NCI-H2227 (cell line): Measurements from ENCODE around the gene MTAP.
A peak's percentile ranks its signal among the peaks of the same experiment; 100 is the strongest.
"Not testable (repeated sequence)": the region's sequence is repeated elsewhere in the genome, so short reads cannot be mapped to it uniquely, and the experiment has no call there.

ENCODE experiments used
- DNase-seq: peaks from one replicate; lab custom pipeline; 2025; ENCODE audit not compliant: unreplicated experiment; lab: John Stamatoyannopoulos, UW

Gene MTAP

GRCh38 chr9:21906213-21906612 is 103.8 kb downstream of the MTAP start:
- DNase-seq: no peak

GRCh38 chr9:21906881-21907280 is 104.4 kb downstream of the MTAP start:
- no peak for DNase-seq

GRCh38 chr9:21919377-21920362 is 117.2 kb downstream of the MTAP start:
- no peak for DNase-seq

- no peak for DNase-seq
Observed at GRCh38 chr9:21923694-21924093, 121.3 kb downstream of the MTAP start.

- no peak for DNase-seq
Observed at GRCh38 chr9:21927752-21928151, 125.3 kb downstream of the MTAP start.

GRCh38 chr9:21931428-21931827 is 129.0 kb downstream of the MTAP start:
- DNase-seq: no peak

- DNase-seq: no peak
Observed at GRCh38 chr9:21933281-21933680, 130.8 kb downstream of the MTAP start.

- no peak for DNase-seq
Observed at GRCh38 chr9:21933865-21934264, 131.4 kb downstream of the MTAP start.

- no peak for DNase-seq
Observed at GRCh38 chr9:21935631-21936030, 133.2 kb downstream of the MTAP start.

GRCh38 chr9:21936161-21936560 is 133.7 kb downstream of the MTAP start:
- DNase-seq: no peak

- DNase-seq: no peak
Observed at GRCh38 chr9:21941337-21941995, 139.0 kb downstream of the MTAP start.

GRCh38 chr9:21943464-21943863 is 141.0 kb downstream of the MTAP start:
- no peak for DNase-seq

GRCh38 chr9:21945606-21946005 is 143.2 kb downstream of the MTAP start:
- no peak for DNase-seq

- no peak for DNase-seq
Observed at GRCh38 chr9:21958833-21959232, 156.4 kb downstream of the MTAP start.

- DNase-seq: not testable (repeated sequence)
Observed at GRCh38 chr9:21959268-21959667, 156.8 kb downstream of the MTAP start.

- no peak for DNase-seq
Observed at GRCh38 chr9:21961569-21961968, 159.1 kb downstream of the MTAP start.

- no peak for DNase-seq
Observed at GRCh38 chr9:21964925-21965385, 162.5 kb downstream of the MTAP start.

GRCh38 chr9:21965401-21965951 is 163.0 kb downstream of the MTAP start:
- peak; percentile 63 for DNase-seq

GRCh38 chr9:21966140-21966851 is 163.9 kb downstream of the MTAP start:
- no peak for DNase-seq

- no peak for DNase-seq
Observed at GRCh38 chr9:21967169-21967568, 164.7 kb downstream of the MTAP start.

GRCh38 chr9:21967702-21968101 is 165.3 kb downstream of the MTAP start:
- DNase-seq: no peak
